Parathyroid adenoma (tissue), 2 donors: ENCODE results near the gene URI1.

Experiments used
- H2AFZ ChIP-seq: fragments of 300-600 bp; sonication (generic); one replicate; pipeline ENCODE4 v1.7.0; 2017; ENCODE audit warnings: antibody characterized with exemption, mild to moderate bottlenecking
- H3K27ac ChIP-seq: fragments of 300-600 bp; sonication (generic); one replicate; pipeline ENCODE4 v1.7.0; 2017
- H3K27me3 ChIP-seq: fragments of 300-600 bp; sonication (generic); one replicate; pipeline ENCODE4 v1.7.0; 2017; ENCODE audit warnings: low read length; ENCODE audit not compliant: control insufficient read depth, insufficient read depth
- H3K36me3 ChIP-seq: fragments of 300-600 bp; sonication (generic); one replicate; pipeline ENCODE4 v1.7.0; 2017; ENCODE audit warnings: low read length; ENCODE audit not compliant: control insufficient read depth, insufficient read depth
- H3K4me1 ChIP-seq: fragments of 300-600 bp; sonication (generic); one replicate; pipeline ENCODE4 v1.7.0; 2017; ENCODE audit warnings: control low read depth
- H3K4me2 ChIP-seq: fragments of 300-600 bp; sonication (generic); one replicate; pipeline ENCODE4 v1.7.0; 2017; ENCODE audit warnings: low read length
- H3K4me3 ChIP-seq: fragments of 300-600 bp; sonication (generic); one replicate; pipeline ENCODE4 v1.7.0; 2017; ENCODE audit warnings: low read depth, low read length
- H3K79me2 ChIP-seq: fragments of 300-600 bp; sonication (generic); one replicate; pipeline ENCODE4 v1.7.0; 2017; ENCODE audit warnings: control low read depth
- H3K9ac ChIP-seq: fragments of 300-600 bp; sonication (generic); one replicate; pipeline ENCODE4 v1.7.0; 2017; ENCODE audit warnings: mild to moderate bottlenecking
- H3K9me3 ChIP-seq: fragments of 300-600 bp; sonication (generic); one replicate; pipeline ENCODE4 v1.7.0; 2017; ENCODE audit warnings: low read length; ENCODE audit not compliant: control insufficient read depth
- TF ChIP-seq, protein P1 (sequence below): fragments of 300-600 bp; sonication (generic); IDR thresholded peaks from one replicate; pipeline ENCODE4 v1.7.0; 2017; ENCODE audit warnings: antibody characterized with exemption, mild to moderate bottlenecking
- donor health status: primary hyperparathyroidism.

URI1 gene

DNA sequence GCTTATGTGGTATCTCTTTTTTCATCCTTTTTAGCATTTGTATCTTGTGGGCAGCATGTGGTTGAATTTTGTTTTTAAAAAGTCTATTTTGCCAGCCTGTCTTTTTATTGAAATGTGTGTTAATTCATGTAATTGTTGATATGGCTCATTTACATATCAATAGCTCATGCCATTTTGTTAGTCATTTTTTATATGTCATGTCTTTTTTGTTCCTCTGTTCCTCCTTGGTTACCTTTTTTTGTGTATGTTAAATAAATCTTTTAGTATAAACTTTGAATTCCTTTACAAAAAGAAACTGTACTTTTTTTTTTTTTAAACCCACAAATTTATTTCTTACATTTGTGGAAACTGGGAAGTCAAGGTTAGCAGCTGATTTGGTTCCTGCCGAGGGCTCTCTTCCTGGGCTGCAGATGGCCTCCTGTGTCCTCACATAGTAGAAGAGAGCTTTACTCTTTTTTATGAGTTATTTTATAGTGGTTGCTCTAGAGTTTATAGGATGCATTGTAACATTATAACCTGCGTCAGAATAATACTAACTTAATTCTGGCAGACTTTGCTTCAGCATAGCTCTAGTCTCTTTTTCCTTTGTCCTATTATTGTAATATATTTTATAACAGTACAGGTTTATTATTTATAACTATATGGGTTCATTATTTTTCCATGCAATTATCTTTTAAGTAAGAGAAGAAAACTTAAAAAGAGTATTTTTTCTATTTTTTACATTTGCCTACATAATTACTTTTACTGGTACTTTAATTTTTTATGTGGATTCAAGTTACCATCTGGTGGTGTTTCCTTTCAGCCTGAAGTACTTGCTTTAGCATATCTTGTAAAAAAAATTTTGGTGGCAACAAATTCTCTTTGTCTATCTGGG, 86.3 kb downstream of the URI1 start:
- Histone ChIP-seq H3K36me3 (no peaks in the 10 kb centered on the region), H3K9ac (no peak overlapping the region)

DNA sequence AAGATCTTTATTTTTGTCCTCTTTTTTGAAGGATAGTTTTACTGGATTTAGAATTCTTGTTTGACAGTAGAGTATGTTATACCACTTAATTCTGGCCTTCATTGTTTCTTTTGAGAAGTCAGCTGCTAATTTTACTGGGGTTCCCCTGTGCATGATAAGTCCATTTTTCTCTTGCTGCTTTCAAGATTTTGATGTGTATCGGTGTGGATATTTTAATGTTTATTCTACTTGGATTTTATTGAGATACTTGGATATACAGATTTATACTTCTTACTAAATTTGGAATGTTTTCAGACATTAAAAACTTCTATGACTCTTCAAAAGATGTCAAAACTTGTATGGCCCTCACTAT, 86.9 kb downstream of the URI1 start:
- Histone ChIP-seq H3K4me3 (no peak overlapping the region), H2AFZ (no peak overlapping the region), H3K27ac (no peak overlapping the region), H3K4me2 (no peak overlapping the region), H3K9me3 (no peaks in the 10 kb centered on the region), H3K36me3 (no peaks in the 10 kb centered on the region), H3K27me3 (no peaks in the 10 kb centered on the region), H3K9ac (no peak overlapping the region), H3K4me1 (no peaks in the 10 kb centered on the region), H3K79me2 (no peaks in the 10 kb centered on the region)
- TF ChIP-seq, protein P1, sequence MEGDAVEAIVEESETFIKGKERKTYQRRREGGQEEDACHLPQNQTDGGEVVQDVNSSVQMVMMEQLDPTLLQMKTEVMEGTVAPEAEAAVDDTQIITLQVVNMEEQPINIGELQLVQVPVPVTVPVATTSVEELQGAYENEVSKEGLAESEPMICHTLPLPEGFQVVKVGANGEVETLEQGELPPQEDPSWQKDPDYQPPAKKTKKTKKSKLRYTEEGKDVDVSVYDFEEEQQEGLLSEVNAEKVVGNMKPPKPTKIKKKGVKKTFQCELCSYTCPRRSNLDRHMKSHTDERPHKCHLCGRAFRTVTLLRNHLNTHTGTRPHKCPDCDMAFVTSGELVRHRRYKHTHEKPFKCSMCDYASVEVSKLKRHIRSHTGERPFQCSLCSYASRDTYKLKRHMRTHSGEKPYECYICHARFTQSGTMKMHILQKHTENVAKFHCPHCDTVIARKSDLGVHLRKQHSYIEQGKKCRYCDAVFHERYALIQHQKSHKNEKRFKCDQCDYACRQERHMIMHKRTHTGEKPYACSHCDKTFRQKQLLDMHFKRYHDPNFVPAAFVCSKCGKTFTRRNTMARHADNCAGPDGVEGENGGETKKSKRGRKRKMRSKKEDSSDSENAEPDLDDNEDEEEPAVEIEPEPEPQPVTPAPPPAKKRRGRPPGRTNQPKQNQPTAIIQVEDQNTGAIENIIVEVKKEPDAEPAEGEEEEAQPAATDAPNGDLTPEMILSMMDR = no peak

More for the DNA sequence above, 86.3 kb downstream of the URI1 start:
- Histone ChIP-seq H3K4me1 (no peaks in the 10 kb centered on the region), H2AFZ (no peak overlapping the region), H3K9me3 (no peaks in the 10 kb centered on the region), H3K27me3 (no peaks in the 10 kb centered on the region), H3K79me2 (no peaks in the 10 kb centered on the region), H3K4me3 (no peak overlapping the region), H3K4me2 (no peak overlapping the region), H3K27ac (no peak overlapping the region)
- TF ChIP-seq, protein P1 = no peak

DNA sequence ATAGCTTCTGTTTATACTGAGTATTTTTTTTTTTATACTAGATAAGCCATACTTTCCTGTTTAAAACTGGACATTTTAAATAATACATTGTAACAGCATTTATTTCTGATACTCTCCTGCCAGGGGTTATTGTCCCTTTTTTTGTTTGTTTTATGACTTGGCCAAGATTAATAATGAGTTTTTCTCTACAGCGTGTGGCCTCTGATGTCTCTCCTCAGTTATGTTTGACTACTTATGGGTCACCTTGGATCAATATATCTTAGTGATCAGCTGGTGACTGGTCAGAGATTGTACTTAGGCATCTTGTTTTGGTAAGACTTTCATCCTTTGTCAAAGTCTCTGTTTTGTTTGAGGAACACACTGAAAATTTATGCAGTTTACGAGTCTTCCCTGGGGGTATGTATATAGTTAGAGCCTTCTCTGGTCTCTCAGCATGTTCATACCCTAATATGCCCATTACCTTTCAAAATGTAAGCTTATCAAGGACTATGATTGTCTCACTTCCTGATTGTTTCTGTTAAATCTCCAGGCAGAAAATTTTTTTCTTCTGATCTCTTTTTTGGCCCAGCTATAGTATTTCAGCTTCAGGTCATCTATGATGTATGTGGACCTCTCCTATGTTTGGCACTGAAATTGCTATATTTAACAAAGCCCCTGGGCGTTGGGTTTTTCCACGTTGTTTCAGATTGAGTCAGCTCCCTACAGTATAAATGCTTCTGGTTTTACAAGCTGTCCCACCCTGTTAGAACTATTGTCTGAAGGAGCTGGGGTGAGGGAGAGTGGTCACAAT, 87.9 kb downstream of the URI1 start:
- no peak overlapping the region for H3K9ac ChIP-seq
- H3K36me3 ChIP-seq = no peaks in the 10 kb centered on the region
- H3K27me3 ChIP-seq = no peaks in the 10 kb centered on the region
- no peaks in the 10 kb centered on the region for H3K4me1 ChIP-seq
- no peak overlapping the region for H3K27ac ChIP-seq
- H3K4me3 ChIP-seq = no peak overlapping the region
- H3K9me3 ChIP-seq = no peaks in the 10 kb centered on the region
- no peak overlapping the region for H2AFZ ChIP-seq
- H3K79me2 ChIP-seq = no peaks in the 10 kb centered on the region
- no peak overlapping the region for H3K4me2 ChIP-seq
- TF ChIP-seq, protein P1 = no peak

DNA sequence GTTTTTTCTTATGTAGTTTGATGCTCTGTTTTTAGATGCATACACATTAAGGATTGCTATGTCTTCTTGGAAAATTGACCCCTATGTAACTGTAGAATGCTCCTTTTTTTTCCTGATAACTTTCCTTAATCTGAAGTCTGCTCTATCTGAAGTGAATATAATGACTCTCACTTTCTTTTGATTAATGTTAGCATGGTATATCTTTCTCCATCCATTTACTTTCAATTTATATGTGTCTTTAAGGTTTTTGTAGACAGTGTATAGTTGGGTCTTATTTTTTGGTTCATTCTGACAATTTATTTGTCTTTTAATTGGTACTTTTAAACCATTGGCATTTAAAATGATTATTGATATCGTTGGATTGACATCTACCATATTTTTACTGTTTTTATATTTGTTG, 92.3 kb downstream of the URI1 start:
- no peak overlapping the region for H3K4me3 ChIP-seq
- no peak overlapping the region for H2AFZ ChIP-seq
- no peaks in the 10 kb centered on the region for H3K36me3 ChIP-seq
- H3K27ac ChIP-seq = no peak overlapping the region
- H3K4me2 ChIP-seq = no peak overlapping the region
- no peaks in the 10 kb centered on the region for H3K27me3 ChIP-seq
- no peaks in the 10 kb centered on the region for H3K9me3 ChIP-seq
- H3K4me1 ChIP-seq = no peaks in the 10 kb centered on the region
- peaks cover 2% of the 10 kb centered on the region for H3K79me2 ChIP-seq
- TF ChIP-seq, protein P1 = no peak
- H3K9ac ChIP-seq = no peak overlapping the region
